Head of caudate nucleus (tissue), 42 donors: ENCODE results near the gene CEACAM5.
A peak's percentile ranks its signal among the peaks of the same experiment; 100 is the strongest.
"Not testable (repeated sequence)": the region's sequence is repeated elsewhere in the genome, so short reads cannot be mapped to it uniquely, and the experiment has no call there.

Experiments used
- DNase-seq, 42 donors: peaks; one replicate each; pipeline versions ENCODE4 v3.0.0 to v3.0.0-alpha.2; 2020 to 2021; ENCODE audit warnings: mixed read lengths in 7 of 42
- intact Hi-C: fragments of 100-400 bp; cut with DNase I; formaldehyde crosslinking; loops from one replicate; pipeline ENCODE4 v1.15.0; 2022

CEACAM5 gene

GRCh38 chr19:41699231-41699967, 9.0 kb upstream of the CEACAM5 start:
- peak in 3 of 42 donors; percentile 8 to 39 (median 22) for DNase-seq
- intact Hi-C loops, result no loop called here

DNA sequence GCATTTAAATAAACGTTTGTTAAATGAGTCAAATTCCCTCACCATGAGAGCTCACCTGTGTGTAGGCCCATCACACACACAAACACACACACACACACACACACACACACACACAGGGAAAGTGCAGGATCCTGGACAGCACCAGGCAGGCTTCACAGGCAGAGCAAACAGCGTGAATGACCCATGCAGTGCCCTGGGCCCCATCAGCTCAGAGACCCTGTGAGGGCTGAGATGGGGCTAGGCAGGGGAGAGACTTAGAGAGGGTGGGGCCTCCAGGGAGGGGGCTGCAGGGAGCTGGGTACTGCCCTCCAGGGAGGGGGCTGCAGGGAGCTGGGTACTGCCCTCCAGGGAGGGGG, 8.5 kb upstream of the CEACAM5 start:
- intact Hi-C loops, result no loop called here
- peak in 1 of 42 donors; percentile 1 for DNase-seq

GRCh38 chr19:41700381-41701195, 7.8 kb upstream of the CEACAM5 start:
- DNase-seq, result peak in 2 of 42 donors; percentile 19 to 32
- intact Hi-C loops, result no loop called here

- DNase-seq, result peak in 3 of 42 donors; percentile 12 to 31 (median 18)
- intact Hi-C loops, result no loop called here
These were observed 6.9 kb upstream of the CEACAM5 start for GRCh38 chr19:41701401-41702075.

DNA sequence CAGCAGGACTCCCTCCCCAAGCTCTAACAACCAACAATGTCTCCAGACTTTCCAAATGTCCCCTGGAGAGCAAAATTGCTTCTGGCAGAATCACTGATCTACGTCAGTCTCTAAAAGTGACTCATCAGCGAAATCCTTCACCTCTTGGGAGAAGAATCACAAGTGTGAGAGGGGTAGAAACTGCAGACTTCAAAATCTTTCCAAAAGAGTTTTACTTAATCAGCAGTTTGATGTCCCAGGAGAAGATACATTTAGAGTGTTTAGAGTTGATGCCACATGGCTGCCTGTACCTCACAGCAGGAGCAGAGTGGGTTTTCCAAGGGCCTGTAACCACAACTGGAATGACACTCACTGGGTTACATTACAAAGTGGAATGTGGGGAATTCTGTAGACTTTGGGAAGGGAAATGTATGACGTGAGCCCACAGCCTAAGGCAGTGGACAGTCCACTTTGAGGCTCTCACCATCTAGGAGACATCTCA, 6.2 kb upstream of the CEACAM5 start:
- no peak for DNase-seq
- intact Hi-C loops, result no loop called here

DNA sequence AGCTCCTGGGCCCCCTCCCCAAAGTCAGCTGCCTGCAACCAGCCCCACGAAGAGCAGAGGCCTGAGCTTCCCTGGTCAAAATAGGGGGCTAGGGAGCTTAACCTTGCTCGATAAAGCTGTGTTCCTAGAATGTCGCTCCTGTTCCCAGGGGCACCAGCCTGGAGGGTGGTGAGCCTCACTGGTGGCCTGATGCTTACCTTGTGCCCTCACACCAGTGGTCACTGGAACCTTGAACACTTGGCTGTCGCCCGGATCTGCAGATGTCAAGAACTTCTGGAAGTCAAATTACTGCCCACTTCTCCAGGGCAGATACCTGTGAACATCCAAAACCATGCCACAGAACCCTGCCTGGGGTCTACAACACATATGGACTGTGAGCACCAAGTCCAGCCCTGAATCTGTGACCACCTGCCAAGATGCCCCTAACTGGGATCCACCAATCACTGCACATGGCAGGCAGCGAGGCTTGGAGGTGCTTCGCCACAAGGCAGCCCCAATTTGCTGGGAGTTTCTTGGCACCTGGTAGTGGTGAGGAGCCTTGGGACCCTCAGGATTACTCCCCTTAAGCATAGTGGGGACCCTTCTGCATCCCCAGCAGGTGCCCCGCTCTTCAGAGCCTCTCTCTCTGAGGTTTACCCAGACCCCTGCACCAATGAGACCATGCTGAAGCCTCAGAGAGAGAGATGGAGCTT, 4.7 kb upstream of the CEACAM5 start:
- DNase-seq, result peak in 2 of 42 donors; percentile 18
- intact Hi-C loops, result no loop called here

DNA sequence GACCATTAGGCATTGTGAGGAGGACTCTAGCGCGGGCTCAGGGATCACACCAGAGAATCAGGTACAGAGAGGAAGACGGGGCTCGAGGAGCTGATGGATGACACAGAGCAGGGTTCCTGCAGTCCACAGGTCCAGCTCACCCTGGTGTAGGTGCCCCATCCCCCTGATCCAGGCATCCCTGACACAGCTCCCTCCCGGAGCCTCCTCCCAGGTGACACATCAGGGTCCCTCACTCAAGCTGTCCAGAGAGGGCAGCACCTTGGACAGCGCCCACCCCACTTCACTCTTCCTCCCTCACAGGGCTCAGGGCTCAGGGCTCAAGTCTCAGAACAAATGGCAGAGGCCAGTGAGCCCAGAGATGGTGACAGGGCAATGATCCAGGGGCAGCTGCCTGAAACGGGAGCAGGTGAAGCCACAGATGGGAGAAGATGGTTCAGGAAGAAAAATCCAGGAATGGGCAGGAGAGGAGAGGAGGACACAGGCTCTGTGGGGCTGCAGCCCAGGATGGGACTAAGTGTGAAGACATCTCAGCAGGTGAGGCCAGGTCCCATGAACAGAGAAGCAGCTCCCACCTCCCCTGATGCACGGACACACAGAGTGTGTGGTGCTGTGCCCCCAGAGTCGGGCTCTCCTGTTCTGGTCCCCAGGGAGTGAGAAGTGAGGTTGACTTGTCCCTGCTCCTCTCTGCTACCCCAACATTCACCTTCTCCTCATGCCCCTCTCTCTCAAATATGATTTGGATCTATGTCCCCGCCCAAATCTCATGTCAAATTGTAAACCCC, 2.8 kb upstream of the CEACAM5 start:
- peak in 1 of 42 donors; percentile 34 for DNase-seq
- intact Hi-C loops, result no loop called here

DNA sequence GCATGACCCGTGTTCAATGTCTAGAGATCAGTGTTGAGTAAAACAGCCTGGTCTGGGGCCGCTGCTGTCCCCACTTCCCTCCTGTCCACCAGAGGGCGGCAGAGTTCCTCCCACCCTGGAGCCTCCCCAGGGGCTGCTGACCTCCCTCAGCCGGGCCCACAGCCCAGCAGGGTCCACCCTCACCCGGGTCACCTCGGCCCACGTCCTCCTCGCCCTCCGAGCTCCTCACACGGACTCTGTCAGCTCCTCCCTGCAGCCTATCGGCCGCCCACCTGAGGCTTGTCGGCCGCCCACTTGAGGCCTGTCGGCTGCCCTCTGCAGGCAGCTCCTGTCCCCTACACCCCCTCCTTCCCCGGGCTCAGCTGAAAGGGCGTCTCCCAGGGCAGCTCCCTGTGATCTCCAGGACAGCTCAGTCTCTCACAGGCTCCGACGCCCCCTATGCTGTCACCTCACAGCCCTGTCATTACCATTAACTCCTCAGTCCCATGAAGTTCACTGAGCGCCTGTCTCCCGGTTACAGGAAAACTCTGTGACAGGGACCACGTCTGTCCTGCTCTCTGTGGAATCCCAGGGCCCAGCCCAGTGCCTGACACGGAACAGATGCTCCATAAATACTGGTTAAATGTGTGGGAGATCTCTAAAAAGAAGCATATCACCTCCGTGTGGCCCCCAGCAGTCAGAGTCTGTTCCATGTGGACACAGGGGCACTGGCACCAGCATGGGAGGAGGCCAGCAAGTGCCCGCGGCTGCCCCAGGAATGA, 1.5 kb upstream of the CEACAM5 start:
- peak in 38 of 42 donors; percentile 7 to 62 (median 30) for DNase-seq
- intact Hi-C loops, result no loop called here

DNA sequence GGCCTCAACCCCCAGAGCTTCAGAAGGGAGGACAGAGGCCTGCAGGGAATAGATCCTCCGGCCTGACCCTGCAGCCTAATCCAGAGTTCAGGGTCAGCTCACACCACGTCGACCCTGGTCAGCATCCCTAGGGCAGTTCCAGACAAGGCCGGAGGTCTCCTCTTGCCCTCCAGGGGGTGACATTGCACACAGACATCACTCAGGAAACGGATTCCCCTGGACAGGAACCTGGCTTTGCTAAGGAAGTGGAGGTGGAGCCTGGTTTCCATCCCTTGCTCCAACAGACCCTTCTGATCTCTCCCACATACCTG, 969 bp upstream of the CEACAM5 start:
- intact Hi-C loops, result no loop called here
- no peak for DNase-seq

GRCh38 chr19:41707871-41708371, 505 bp upstream of the CEACAM5 start:
- intact Hi-C loops, result no loop called here
- DNase-seq, result peak in 1 of 42 donors; percentile 28

DNA sequence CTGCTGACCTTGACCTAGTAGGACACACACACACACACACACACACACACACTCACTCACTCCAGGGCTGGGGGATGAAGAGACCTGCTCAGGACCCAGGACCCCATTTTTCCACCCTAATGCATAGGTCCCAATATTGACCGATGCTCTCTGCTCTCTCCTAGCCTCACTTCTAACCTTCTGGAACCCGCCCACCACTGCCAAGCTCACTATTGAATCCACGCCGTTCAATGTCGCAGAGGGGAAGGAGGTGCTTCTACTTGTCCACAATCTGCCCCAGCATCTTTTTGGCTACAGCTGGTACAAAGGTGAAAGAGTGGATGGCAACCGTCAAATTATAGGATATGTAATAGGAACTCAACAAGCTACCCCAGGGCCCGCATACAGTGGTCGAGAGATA, 1.1 kb downstream of the CEACAM5 start:
- DNase-seq, intact Hi-C loops: not testable (repeated sequence)

GRCh38 chr19:41709951-41710645, 1.7 kb downstream of the CEACAM5 start:
- intact Hi-C loops, result no loop called here
- DNase-seq, result no peak

GRCh38 chr19:41711376-41712261, 3.2 kb downstream of the CEACAM5 start:
- intact Hi-C loops, result no loop called here
- DNase-seq, result peak in 1 of 42 donors; percentile 20

DNA sequence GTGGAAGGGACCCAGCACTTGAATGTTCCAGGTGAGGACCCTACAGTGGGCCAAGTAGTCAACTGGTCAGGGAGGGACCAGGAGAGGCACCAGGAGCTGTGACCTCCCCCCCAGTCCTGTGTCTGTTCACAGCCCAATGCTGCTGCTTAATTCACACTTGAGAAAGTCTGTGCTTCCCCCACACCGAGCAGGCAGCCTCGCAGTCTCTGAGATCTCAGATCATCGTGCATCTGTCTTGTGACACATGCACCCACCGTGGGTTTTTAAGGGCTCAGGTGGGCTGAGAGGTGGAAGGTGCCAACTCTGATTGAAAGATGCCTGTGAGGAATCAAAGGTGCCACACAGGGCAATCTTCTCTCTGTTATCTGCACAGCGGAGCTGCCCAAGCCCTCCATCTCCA, 6.2 kb downstream of the CEACAM5 start:
- DNase-seq, result no peak
- intact Hi-C loops, result no loop called here

- intact Hi-C loops, result no loop called here
- no peak for DNase-seq
These were observed 10.3 kb downstream of the CEACAM5 start for GRCh38 chr19:41718761-41719160.

DNA sequence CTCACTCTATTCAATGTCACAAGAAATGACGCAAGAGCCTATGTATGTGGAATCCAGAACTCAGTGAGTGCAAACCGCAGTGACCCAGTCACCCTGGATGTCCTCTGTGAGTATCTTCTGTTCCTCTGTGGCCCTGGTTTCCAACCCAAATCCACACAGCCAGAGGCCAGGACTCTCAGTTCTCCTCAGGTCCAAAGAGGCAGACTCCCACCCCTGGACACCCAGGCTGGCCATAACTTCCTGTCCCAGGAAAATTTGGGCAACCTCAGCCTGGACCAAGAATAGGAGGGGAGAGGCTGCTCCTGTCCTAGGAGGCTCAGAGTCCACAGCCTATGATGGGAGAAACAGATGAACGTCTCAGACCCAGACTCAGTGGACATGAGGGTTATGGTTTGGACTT, 11.7 kb downstream of the CEACAM5 start:
- DNase-seq, result no peak
- intact Hi-C loops, result no loop called here
